ENCODE data around the gene FKBP7. TPM values are rescaled to one million over a fixed set of nuclear protein-coding genes. Genes with fewer than 3 reads are reported as not detected.

Gene FKBP7
- total RNA-seq, 1 experiment from 2014 or later: 4.8 TPM

DNA sequence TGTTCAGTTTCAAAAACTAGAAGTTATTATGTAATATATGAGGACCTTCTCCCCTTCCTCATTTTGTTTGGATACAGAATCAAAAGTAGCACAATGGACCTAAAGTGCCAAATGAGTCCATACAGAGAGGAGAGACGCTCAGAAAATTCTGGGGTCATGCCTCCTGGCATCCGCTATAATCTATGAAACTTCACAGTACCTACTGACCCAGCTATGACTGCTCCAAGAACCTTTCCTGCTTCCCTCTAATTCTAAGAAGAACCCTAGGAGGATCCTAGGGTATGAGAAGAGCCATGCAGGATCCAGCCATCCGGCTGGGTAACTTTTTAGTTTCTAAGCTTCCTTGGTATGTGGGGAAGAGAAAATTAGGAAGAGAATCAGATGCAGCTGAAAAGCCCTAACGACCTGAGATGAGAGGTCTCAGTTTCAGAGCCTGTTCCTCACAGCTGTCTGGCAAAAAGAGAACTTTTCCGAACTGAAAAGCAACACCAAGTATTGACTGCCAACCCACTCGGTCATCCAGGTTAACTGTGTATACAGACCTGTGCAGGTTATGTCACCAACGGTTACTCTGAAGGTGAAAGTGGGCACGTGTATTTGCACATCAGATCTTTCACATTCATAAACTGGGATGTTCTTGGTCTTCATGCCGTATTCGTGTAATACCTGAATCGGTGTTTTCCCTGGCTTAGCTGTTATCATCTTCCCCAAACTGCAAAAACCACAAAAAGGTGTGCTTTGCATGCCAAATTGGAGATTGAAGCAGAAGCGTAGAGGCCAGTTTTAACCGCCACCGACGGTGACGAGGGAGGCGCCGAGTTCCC lies 28.5 kb downstream of the FKBP7 start:
- Histone ChIP-seq H3T11ph (ENCODE audit: low read length) (no peak overlapping the region), H4K91ac (ENCODE audit: insufficient read length, low read depth, low read length) (no peak overlapping the region), H3K79me1 (ENCODE audit: insufficient read depth, low read depth, low read length, poor library complexity, severe bottlenecking) (no peaks in the 10 kb centered on the region), H3K27me3 (ENCODE audit: insufficient read depth, low read length) (no peaks in the 10 kb centered on the region), H2BK12ac (ENCODE audit: insufficient read length, low read depth, low read length) (no peak overlapping the region), H3K27ac (ENCODE audit: insufficient read length, low read depth, low read length) (peak overlapping the region; percentile 24), H2BK5ac (ENCODE audit: insufficient read length, low read length) (no peak overlapping the region), H2BK20ac (ENCODE audit: low read depth, low read length, poor library complexity, severe bottlenecking) (no peak overlapping the region), H3K14ac (ENCODE audit: insufficient read depth, low read length) (no peak overlapping the region), H3K23ac (ENCODE audit: insufficient read length, low read depth, low read length) (no peak overlapping the region), H3K79me2 (ENCODE audit: insufficient read depth, low read length) (peaks cover 6% of the 10 kb centered on the region; the same call in 1 of the 2 replicates), H4K20me1 (ENCODE audit: control insufficient read depth, insufficient read depth, insufficient read length) (no peaks in the 10 kb centered on the region), H4K8ac (replicated peaks; ENCODE audit: insufficient read length, low read depth, low read length) (no peak overlapping the region), H3K4ac (ENCODE audit: low read depth, low read length) (no peak overlapping the region), H3K9ac (ENCODE audit: extremely low read depth, insufficient read length, low read length) (peak overlapping the region; percentile 80), H3K18ac (ENCODE audit: insufficient read length, low read depth, low read length) (no peak overlapping the region), H3K4me1 (ENCODE audit: insufficient read depth, low read length) (no peaks in the 10 kb centered on the region), H3K4me2 (ENCODE audit: insufficient read depth, insufficient read length, low read length) (peak overlapping the region; percentile 98), H4K5ac (ENCODE audit: insufficient read length, low read depth, low read length) (no peak overlapping the region), H3K23me2 (ENCODE audit: insufficient read length, low read depth, low read length, poor library complexity, severe bottlenecking) (peaks cover 9% of the 10 kb centered on the region), H3K9me3 (ENCODE audit: control insufficient read depth, low read depth, low read length) (no peaks in the 10 kb centered on the region), H3K56ac (ENCODE audit: insufficient read length, low read depth, low read length) (no peak overlapping the region), H2BK15ac (ENCODE audit: low read depth, low read length) (no peak overlapping the region), H2AK5ac (ENCODE audit: insufficient read length, low read length) (no peak overlapping the region), H2AFZ (ENCODE audit: low read length) (no peak overlapping the region), H2BK120ac (ENCODE audit: low read depth, low read length, poor library complexity, severe bottlenecking) (no peak overlapping the region)
- H3K36me3 Mint-ChIP-seq (ENCODE audit: insufficient read depth in 1 of 3, low read depth in 3 of 3): peaks cover 17 to 41% (median 37%) of the 10 kb centered on the region in 3 experiments; a peak in 6 of 7 replicates
- no peaks in the 10 kb centered on the region for H3K27me3 Mint-ChIP-seq (ENCODE audit: low read depth)
- peak overlapping the region; percentile 65 to 91 (median 78); a peak in 5 of 7 replicates for H3K27ac Mint-ChIP-seq
- no CpG with 5 or more reads among the region's 18 CpGs for WGBS (ENCODE audit: extremely low coverage, insufficient read length, low lambda C conversion rate)
- H3K4me1 Mint-ChIP-seq: peaks cover 19 to 22% of the 10 kb centered on the region in 2 experiments
- H3K9me3 Mint-ChIP-seq: no peaks in the 10 kb centered on the region
- peak overlapping the region; percentile 83 to 90 for H3K4me3 Mint-ChIP-seq
- DNase-seq: no peak
- TF ChIP-seq, protein P1, sequence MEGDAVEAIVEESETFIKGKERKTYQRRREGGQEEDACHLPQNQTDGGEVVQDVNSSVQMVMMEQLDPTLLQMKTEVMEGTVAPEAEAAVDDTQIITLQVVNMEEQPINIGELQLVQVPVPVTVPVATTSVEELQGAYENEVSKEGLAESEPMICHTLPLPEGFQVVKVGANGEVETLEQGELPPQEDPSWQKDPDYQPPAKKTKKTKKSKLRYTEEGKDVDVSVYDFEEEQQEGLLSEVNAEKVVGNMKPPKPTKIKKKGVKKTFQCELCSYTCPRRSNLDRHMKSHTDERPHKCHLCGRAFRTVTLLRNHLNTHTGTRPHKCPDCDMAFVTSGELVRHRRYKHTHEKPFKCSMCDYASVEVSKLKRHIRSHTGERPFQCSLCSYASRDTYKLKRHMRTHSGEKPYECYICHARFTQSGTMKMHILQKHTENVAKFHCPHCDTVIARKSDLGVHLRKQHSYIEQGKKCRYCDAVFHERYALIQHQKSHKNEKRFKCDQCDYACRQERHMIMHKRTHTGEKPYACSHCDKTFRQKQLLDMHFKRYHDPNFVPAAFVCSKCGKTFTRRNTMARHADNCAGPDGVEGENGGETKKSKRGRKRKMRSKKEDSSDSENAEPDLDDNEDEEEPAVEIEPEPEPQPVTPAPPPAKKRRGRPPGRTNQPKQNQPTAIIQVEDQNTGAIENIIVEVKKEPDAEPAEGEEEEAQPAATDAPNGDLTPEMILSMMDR (conservative IDR thresholded peaks at IDR 0.05): no peak
